DOHH2 (cell line): ENCODE measurements around the gene HMCN2.

Experiments
- H3F3A ChIP-seq: fragments of 200-600 bp; sonication (generic), shearing (Covaris generic); 2 replicates; pipeline ENCODE4 v1.6.0; 2016; ENCODE audit warnings: antibody characterized with exemption, mild to moderate bottlenecking; ENCODE audit not compliant: control insufficient read depth, insufficient read depth
- H3K27ac ChIP-seq: fragments of 200-600 bp; sonication (generic); 2 replicates; pipeline ENCODE4 v1.5.1; 2014; ENCODE audit warnings: low read depth, mild to moderate bottlenecking, low read length, moderate library complexity
- H3K27me3 ChIP-seq: fragments of 200-600 bp; sonication (generic); 2 replicates; pipeline ENCODE4 v1.6.1; 2014; ENCODE audit warnings: mild to moderate bottlenecking, low read length, mixed read lengths; ENCODE audit not compliant: control insufficient read depth
- H3K36me3 ChIP-seq: fragments of 200-600 bp; sonication (generic); 2 replicates; pipeline ENCODE4 v1.6.1; 2014; ENCODE audit warnings: mild to moderate bottlenecking, low read length, moderate library complexity, mixed read lengths; ENCODE audit not compliant: control insufficient read depth
- H3K4me1 ChIP-seq: fragments of 200-600 bp; sonication (generic); 2 replicates; pipeline ENCODE4 v1.6.1; 2014; ENCODE audit warnings: mild to moderate bottlenecking, low read length, mixed read lengths; ENCODE audit not compliant: control insufficient read depth
- H3K4me2 ChIP-seq: fragments of 200-600 bp; sonication (generic); 2 replicates; pipeline ENCODE4 v1.6.0; 2014; ENCODE audit warnings: mild to moderate bottlenecking, low read length, moderate library complexity
- H3K4me3 ChIP-seq: fragments of 200-600 bp; sonication (generic); 2 replicates; pipeline ENCODE4 v1.5.1; 2014; ENCODE audit warnings: mild to moderate bottlenecking, low read length, mixed read lengths
- H3K79me2 ChIP-seq: fragments of 200-600 bp; sonication (generic); 2 replicates; pipeline ENCODE4 v1.6.1; 2014; ENCODE audit warnings: mild to moderate bottlenecking, low read length, mixed read lengths; ENCODE audit not compliant: control insufficient read depth
- H3K9me2 ChIP-seq: fragments of 200-600 bp; sonication (generic); replicated peaks from 2 replicates; pipeline ENCODE4 v1.6.1; 2014; ENCODE audit warnings: mild to moderate bottlenecking, low read length, mixed read lengths; ENCODE audit not compliant: control insufficient read depth
- H3K9me3 ChIP-seq: fragments of 200-600 bp; sonication (generic); 2 replicates; pipeline ENCODE4 v1.6.1; 2014; ENCODE audit warnings: antibody characterized with exemption, low read length, mixed read lengths; ENCODE audit not compliant: control insufficient read depth, insufficient read depth
- H4K20me1 ChIP-seq: fragments of 200-600 bp; sonication (generic); 2 replicates; pipeline ENCODE4 v1.6.0; 2014; ENCODE audit warnings: low read depth, mild to moderate bottlenecking, antibody characterized with exemption, low read length, moderate library complexity; ENCODE audit not compliant: control insufficient read depth, insufficient read depth
- EZH2phosphoT487 ChIP-seq: fragments of 200-600 bp; sonication (generic); IDR thresholded peaks from 2 replicates; pipeline ENCODE4 v1.6.1; 2017; ENCODE audit warnings: borderline replicate concordance, mild to moderate bottlenecking, antibody characterized with exemption, low read length, moderate library complexity, mixed read lengths
- TF ChIP-seq, protein P1 (sequence below): fragments of 200-600 bp; sonication (generic); IDR thresholded peaks from one replicate; pipeline ENCODE4 v1.5.1; 2014; ENCODE audit warnings: antibody characterized with exemption, mild to moderate bottlenecking, low read depth, low read length; ENCODE audit not compliant: poor library complexity, severe bottlenecking

HMCN2 gene

DNA sequence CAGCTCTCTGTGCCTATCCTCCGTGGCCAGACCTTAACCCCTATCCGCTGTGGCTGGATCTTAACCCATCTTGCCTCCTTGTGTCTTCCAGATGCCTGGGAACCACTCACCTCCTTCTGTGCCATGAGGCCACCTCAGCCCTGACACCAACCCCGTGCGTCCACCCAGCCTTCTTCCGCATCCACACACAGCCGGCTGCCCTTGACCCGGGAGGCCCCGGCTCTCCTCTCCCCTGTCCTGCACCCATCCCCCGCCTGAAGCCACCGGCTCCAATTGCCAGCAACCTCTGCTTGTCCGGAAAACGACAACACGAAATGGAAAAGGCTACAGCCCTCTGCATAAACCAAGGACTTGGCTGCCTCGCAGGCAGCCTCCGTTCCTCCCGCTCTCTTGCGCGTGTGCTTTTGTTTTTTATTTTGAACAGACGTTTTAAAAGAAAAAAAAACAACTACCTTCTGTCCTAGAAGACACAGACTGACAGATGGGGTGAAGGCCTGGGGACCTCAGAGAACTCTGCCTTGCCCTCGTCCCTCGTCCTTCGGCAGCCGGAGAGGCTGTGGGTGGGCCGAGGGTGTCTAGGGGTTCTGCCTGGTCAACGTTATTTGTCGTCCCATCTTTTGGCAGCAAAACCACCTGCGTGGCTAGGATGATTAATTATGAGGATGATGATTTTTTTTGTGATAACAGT, 32.5 kb upstream of the HMCN2 start:
- Histone ChIP-seq H4K20me1 (no peaks in the 10 kb centered on the region), H3K27me3 (no peaks in the 10 kb centered on the region), H3K9me2 (no peaks in the 10 kb centered on the region), H3K4me2 (no peak overlapping the region), H3K36me3 (no peaks in the 10 kb centered on the region), H3F3A (no peaks in the 10 kb centered on the region), H3K4me1 (peaks cover 4% of the 10 kb centered on the region; the same call in 1 of the 2 replicates), H3K27ac (no peak overlapping the region), H3K9me3 (no peaks in the 10 kb centered on the region), H3K79me2 (no peaks in the 10 kb centered on the region), H3K4me3 (no peak overlapping the region)
- no peak for TF ChIP-seq EZH2phosphoT487
- TF ChIP-seq, protein P1, sequence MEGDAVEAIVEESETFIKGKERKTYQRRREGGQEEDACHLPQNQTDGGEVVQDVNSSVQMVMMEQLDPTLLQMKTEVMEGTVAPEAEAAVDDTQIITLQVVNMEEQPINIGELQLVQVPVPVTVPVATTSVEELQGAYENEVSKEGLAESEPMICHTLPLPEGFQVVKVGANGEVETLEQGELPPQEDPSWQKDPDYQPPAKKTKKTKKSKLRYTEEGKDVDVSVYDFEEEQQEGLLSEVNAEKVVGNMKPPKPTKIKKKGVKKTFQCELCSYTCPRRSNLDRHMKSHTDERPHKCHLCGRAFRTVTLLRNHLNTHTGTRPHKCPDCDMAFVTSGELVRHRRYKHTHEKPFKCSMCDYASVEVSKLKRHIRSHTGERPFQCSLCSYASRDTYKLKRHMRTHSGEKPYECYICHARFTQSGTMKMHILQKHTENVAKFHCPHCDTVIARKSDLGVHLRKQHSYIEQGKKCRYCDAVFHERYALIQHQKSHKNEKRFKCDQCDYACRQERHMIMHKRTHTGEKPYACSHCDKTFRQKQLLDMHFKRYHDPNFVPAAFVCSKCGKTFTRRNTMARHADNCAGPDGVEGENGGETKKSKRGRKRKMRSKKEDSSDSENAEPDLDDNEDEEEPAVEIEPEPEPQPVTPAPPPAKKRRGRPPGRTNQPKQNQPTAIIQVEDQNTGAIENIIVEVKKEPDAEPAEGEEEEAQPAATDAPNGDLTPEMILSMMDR, result no peak

DNA sequence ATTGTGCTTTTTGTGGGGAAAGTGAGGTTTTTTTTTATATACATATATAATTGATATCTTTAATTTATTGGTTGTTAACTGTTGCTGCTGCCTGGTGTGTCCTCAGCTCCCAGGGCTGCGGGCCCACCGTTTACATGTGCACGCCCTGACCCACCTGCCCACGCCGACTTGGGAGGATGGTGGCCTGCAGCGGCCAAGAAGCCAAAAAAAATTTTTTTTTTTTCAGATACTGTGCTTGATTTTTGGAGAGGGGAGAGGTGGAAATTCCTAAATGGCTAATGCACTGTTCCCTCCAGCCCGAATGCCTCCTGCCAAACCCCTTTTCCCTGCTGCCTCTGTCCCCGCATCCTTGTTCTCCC, 32.0 kb upstream of the HMCN2 start:
- Histone ChIP-seq H3K27ac (no peak overlapping the region), H3K27me3 (no peaks in the 10 kb centered on the region), H4K20me1 (no peaks in the 10 kb centered on the region), H3K9me3 (no peaks in the 10 kb centered on the region), H3F3A (no peaks in the 10 kb centered on the region), H3K4me1 (peaks cover 4% of the 10 kb centered on the region; the same call in 1 of the 2 replicates), H3K4me2 (no peak overlapping the region), H3K79me2 (no peaks in the 10 kb centered on the region), H3K36me3 (no peaks in the 10 kb centered on the region), H3K9me2 (no peaks in the 10 kb centered on the region), H3K4me3 (no peak overlapping the region)
- no peak for TF ChIP-seq EZH2phosphoT487
- TF ChIP-seq, protein P1, result no peak

DNA sequence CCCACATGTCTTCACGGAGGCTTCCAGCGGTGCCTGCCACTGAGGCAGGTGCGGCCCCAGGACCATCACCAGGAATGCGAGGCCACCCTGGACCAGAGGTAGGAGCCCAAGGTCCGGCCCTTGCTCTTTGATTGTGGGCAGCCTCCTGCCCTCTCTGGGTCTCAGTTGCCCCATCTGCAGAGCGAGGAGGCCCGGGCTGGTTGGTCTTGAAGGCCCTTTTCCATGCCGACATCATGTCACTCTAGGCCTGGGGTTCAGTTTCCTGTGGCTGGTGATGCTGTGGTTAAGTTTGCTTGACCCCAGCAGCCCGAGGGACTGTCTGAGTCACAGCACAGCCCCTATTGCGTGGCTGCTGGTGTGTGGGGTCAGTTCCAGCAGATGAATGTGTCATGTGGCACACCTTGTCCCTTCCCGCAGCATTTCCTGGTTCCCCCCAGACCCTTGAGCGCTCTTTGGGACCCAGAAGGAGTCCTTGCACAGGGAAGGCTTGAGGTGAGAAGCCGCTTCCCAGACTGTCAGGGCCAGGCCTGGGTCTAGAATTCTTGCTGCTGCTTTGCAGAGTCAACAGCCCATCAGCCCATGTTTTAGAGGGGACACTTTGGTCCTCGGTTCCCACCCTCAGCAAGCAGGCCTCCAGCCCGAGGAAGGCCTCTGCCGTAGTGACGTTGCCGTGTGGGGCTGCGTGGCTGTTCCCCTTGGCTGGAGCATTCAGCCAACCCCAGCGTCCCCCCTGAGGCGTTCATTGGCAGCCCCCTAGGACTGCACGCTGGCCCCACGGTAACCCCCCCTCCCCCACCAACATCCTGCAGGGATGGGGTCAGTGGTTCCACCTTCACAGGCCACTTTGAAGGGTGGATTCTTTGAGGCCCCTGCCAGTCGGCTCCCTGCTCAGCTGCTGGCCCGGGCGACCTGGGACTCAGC, 31.0 kb upstream of the HMCN2 start:
- H3K27ac ChIP-seq, result no peak overlapping the region

More for the DNA sequence above, 31.0 kb upstream of the HMCN2 start:
- no peaks in the 10 kb centered on the region for H3K79me2 ChIP-seq
- H3K9me2 ChIP-seq, result no peaks in the 10 kb centered on the region
- H3K4me1 ChIP-seq, result peaks cover 8% of the 10 kb centered on the region
- H3K36me3 ChIP-seq, result no peaks in the 10 kb centered on the region
- TF ChIP-seq, protein P1, result no peak
- TF ChIP-seq EZH2phosphoT487, result no peak
- no peak overlapping the region for H3K4me3 ChIP-seq
- no peak overlapping the region for H3K4me2 ChIP-seq
- H3K9me3 ChIP-seq, result no peaks in the 10 kb centered on the region
- no peaks in the 10 kb centered on the region for H3F3A ChIP-seq
- no peaks in the 10 kb centered on the region for H3K27me3 ChIP-seq
- H4K20me1 ChIP-seq, result no peaks in the 10 kb centered on the region
